CD4-positive, alpha-beta T cell treated with Interleukin-2 at 100 ng/mL for 4 hours (primary cell): ENCODE measurements around the gene TMEM116.
A peak's percentile ranks its signal among the peaks of the same experiment; 100 is the strongest.
"Not testable (repeated sequence)": the region's sequence is repeated elsewhere in the genome, so short reads cannot be mapped to it uniquely, and the experiment has no call there.

ENCODE experiments used
- DNase-seq: peaks from one replicate; pipeline ENCODE4 v3.0.0-alpha.2; 2020; ENCODE audit warnings: low spot score

TMEM116 gene

DNA sequence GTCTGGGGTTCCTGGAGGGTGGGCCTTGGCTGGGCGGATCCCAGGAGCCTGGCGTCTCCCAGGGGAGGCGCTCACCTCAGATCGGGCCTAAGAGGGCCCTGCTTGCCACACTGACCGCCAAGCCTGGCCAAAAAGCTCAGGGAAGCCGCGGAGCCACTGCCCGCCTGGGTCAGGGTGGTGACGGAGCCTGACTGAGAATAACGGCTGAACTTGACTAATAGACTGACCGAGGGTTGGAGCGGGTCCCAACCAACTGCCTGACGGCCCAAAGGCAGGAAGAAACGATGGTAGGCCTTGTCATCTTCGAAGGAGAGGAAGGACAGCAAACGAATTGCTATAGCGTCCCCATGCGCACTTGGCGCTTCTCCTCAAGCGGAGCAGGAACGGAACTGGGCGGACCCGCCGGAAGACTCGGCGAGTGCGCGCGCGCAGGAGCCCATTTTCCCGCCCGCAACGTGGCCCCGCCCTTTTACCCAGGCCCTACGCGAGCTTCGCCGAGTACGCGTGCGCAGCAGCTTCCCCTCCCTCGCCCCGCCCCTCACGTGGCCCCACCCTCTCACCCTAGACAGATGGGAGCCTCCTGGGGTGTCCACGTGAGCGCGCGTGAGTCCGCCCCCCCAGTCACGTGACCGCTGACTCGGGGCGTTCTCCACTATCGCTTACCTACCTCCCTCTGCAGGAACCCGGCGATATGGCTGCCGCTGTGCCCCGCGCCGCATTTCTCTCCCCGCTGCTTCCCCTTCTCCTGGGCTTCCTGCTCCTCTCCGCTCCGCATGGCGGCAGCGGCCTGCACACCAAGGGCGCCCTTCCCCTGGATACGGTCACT lies at the start of gene TMEM116, which contains the start of gene ERP29:
Gene TMEM116, minus strand, starts transcription at position 391 of the 826 bp plus-strand sequence. CDS start 7,895 bp downstream, outside the sequence.
Gene ERP29, plus strand, starts transcription at position 652 of the 826 bp plus-strand sequence. Its CDS starts 40 bp downstream, at position 692.
- DNase-seq = peak; percentile 100

DNA sequence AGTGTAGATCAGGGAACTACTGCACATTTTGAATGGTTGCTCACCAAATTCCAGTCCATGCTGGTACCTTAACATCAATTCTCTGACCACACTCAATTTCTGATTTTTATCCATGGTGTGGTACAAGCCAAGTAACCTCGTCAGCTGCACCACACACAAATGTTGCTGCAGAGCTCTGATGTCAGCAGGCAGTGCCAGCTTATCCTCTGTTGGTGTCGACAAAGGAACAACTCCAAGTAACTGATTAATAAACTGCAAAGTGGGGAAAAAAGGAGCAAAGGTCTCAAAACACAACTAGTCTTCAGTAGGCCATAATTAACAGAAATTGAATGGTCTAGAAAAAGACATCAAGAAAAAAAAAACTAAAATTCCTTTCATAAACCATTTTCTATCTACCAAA lies 48.2 kb upstream of the TMEM116 start:
- no peak for DNase-seq

GRCh38 chr12:112049351-112049750 lies 36.4 kb upstream of the TMEM116 start:
- no peak for DNase-seq

GRCh38 chr12:112046003-112046402 lies 33.0 kb upstream of the TMEM116 start:
- no peak for DNase-seq

- not testable (repeated sequence) for DNase-seq
Observed at GRCh38 chr12:112036614-112037013, 23.6 kb upstream of the TMEM116 start.

DNA sequence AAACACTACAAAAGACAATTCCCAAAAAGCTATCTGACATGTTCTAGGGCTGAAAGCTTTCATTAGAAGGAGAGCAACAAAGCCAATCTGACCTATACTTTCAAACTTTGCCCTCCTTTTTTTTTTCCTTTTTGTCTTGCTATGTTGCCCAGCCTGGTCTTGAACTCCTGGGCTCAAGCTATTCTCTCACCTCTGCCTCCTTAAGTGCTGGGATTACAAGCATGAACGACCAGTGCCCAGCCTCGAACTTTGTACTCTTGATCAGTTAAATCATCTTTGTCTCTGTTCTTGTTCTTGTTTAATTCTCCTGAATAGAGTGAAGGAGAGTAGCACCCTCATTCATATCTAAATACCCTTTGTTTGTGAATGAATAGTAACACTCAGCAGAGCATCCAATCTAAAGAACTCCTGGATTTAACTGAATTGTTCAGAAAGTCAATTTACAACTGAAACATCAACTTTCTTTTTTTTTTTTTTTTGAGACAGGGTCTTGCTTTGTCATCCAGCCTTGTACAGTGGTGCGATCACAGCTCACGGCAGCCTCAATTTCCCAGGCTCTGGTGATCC lies 22.3 kb upstream of the TMEM116 start:
- no peak for DNase-seq

- no peak for DNase-seq
Observed at GRCh38 chr12:112032292-112032691, 19.3 kb upstream of the TMEM116 start.

DNA sequence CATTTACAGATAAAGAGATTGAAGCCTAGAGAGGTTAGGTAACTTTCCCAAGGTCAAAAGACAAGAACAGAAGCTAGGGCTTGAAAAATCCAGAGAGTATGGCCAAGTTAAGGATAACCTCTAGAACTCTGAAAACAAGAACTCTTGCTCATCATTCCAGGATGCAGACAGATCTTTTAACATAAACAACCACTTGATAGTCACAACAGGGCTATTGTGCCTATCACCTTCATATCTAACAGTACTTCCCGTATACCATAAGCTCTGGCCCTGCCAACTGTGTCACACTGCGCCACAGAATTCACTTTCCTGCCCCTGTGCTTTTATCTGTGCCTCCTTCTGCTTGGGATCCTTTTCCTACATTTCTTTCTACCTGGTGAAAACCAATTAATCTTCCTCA lies 18.5 kb upstream of the TMEM116 start:
- no peak for DNase-seq

DNA sequence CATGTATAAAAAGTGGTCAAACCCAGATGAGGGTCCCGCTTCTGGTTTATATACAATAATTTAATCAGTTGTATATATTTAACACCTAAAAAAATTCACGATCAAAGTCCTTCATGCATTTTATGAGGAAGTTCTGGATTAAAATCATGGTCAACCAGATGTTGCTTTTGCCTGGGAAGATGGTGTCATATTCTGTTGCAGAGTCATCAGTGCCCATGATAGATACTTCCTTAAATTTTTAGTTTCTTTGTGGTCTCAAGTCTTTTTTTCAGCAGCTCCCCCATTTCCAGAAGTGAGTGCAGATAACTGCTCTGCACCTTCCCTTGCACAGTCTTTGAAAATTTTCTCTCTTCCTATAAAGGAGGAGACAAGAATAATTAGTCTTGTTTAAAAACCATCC lies 16.3 kb upstream of the TMEM116 start:
- no peak for DNase-seq

DNA sequence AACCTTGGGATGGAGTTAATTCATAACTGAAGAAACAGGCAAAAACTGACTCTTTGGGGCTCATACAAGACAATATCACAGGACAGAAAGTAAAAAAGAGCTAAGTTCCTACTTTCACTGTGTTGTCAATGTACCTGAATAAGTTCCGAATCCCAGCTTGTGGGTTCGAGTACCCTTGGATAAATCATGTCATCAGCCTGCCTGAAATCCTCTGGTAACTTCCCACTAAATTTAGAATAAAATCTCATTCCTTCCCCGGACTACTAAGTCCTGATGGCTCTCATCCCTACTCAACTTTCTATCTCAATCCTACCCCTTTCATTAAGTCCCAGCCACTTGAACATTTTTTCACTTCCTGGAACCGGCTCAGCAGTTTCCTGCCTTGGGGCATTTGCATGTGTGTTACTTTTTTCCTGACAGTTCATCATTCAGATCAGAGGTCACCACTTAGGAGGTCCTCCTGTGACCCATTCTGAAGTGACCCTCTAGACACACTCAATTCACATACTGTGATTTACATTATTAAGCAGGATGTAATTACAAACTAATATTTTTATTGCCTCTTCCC lies 12.9 kb upstream of the TMEM116 start:
- no peak for DNase-seq

GRCh38 chr12:112023759-112024396 lies 10.9 kb upstream of the TMEM116 start:
- no peak for DNase-seq

DNA sequence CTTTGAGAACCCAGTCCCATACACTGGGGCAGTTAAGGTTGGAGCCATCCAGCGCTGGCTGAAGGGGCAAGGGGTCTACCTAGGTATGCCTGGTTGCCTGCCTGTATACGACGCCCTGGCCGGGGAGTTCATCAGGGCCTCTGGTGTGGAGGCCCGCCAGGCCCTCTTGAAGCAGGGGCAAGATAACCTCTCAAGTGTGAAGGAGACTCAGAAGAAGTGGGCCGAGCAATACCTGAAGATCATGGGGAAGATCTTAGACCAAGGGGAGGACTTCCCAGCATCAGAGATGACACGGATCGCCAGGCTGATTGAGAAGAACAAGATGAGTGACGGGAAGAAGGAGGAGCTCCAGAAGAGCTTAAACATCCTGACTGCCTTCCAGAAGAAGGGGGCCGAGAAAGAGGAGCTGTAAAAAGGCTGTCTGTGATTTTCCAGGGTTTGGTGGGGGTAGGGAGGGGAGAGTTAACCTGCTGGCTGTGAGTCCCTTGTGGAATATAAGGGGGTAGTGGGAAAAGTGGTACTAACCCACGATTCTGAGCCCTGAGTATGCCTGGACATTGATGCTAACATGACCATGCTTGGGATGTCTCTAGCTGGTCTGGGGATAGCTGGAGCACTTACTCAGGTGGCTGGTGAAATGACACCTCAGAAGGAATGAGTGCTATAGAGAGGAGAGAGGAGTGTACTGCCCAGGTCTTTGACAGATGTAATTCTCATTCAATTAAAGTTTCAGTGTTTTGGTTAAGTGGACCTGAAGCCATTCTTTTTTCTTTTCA lies 9.5 kb upstream of the TMEM116 start:
- no peak for DNase-seq

DNA sequence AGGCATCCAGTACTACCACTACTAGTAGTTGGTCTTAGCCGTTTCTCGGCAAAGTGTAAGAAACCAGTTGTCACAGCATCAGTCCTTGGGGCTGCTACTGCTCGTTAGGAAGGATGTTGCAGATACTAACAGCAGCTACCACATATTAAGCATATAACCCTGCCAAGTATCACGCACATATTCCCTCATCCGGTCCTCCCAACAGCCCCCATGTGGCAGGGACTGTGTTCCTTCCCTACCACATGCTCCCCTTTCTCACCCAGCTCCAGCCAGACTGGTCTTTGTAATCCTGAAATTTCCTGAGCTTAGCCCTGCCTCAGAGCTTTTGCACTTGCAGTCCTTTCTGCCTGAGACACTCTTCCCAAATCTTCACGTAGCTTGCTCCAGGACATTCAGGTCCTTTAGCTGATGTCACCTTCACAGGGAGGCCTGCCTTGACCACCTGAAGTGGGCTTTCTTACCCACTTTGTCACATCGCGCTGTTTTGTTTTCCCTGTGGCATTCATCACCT lies 8.0 kb upstream of the TMEM116 start:
- no peak for DNase-seq

- DNase-seq = no peak
Observed at GRCh38 chr12:112018571-112019237, 5.7 kb upstream of the TMEM116 start.

- no peak for DNase-seq
Observed at GRCh38 chr12:112017041-112017440, 4.1 kb upstream of the TMEM116 start.

DNA sequence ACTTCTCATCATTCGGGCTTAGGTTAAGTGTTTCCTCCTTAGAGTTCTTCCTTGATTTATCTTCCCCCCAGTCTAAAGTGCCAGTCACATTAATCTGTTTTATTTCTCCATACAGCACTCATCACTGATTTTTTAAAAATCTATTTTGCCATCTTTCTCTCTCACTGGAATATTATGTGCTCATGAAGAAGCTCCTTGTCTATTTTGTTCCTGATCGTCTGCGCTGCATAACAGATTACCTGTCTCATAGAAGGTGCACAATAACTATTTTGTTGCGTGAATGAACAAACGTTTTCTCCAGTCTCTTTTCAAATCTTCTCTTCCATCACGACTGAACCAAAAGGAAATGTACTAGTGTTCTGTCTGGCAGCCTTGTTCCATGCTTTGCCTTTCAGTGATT lies 3.0 kb upstream of the TMEM116 start:
- no peak for DNase-seq

GRCh38 chr12:112013601-112014402 lies 837 bp upstream of the TMEM116 start:
- peak; percentile 76 for DNase-seq

DNA sequence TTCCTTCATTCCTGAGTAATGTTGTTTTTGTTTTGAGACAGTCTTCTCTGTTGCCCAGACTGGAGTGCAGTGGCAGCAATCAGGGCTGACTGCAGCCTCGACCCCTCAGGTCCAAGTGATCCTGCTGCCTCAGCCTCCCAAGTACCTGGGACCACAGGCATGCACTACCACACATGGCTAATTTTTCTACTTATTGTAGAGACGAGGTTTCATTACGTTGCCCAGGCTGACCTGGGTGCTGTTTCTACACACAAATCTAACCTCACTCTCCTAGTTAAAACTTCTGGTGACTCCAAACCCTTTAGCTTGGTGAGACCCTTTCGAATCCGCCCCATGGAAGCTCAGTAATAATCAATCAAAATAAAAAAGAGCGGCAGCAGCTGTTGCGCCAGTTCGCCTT lies 1.3 kb downstream of the TMEM116 start:
- DNase-seq = no peak

DNA sequence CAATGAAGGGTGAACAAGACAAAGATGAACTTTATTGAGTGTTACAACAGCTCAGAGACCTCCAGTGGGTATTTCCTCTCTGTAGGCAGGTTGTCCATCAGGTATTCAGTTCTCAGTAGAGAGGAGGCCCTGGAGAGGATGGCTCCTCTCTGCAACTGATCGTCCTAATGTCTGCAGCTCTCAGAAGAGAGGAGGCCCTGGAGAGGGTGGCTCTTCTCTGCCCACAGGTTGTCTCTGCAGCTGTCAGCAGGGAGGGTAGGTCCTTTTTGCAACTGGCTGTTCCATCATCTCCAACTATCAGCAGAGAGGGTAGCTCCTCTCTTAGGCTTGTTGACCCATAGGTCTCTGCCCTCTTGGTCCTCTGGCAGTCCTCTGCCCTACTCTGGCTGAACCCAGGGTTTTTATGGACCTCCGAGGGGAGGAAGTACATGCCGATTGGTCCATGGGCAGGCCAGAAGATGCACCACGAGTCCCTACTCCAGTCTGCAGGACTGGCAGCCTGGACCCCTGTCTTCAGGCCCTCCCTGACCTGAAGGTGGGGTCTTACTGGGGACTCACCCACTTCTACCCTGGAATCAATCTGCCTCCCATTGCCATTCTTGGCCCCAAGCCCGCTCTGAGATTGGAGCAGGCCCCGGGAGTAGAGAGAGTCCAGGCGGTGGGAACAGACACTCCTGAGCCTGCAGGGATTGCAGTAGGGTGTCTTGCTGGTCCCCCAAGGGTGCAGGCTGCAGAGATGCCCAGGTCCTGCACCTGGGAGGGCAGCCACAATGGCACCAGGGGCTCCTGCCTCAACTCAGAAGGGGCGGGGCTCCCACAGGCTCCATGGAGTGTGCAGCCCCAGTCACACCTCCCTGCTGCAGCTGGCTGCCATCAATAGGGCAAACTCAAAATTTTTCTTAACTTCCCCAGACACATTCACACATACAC lies 2.3 kb downstream of the TMEM116 start:
- no peak for DNase-seq
